HAP-1 (cell line): Measurements from ENCODE around the gene INPP4B.

Experiments used
- DNase-seq, 2 experiments: peaks; one replicate each; pipeline ENCODE4 v3.0.0-alpha.2; 2016 to 2020; ENCODE audit warnings: low spot score in 2 of 2
- H3K27me3 ChIP-seq: fragments of 250-450 bp; sonication (Bioruptor Pico); 2 replicates; pipeline ENCODE4 v1.5.1; 2020; ENCODE audit warnings: low read depth, mild to moderate bottlenecking, moderate library complexity
- H3K36me3 ChIP-seq: fragments of 250-450 bp; sonication (Bioruptor Pico); replicated peaks from 2 replicates; pipeline ENCODE4 v1.5.1; 2020; ENCODE audit warnings: mild to moderate bottlenecking
- H3K4me1 ChIP-seq: fragments of 250-450 bp; sonication (Bioruptor Pico); 2 replicates; pipeline ENCODE4 v1.5.1; 2020; ENCODE audit warnings: mild to moderate bottlenecking
- H3K4me3 ChIP-seq: fragments of 250-450 bp; sonication (Bioruptor Pico); 2 replicates; pipeline ENCODE4 v1.5.1; 2020; ENCODE audit warnings: mild to moderate bottlenecking, moderate library complexity
- H3K9me3 ChIP-seq: fragments of 250-450 bp; sonication (Bioruptor Pico); 2 replicates; pipeline ENCODE4 v1.5.1; 2020; ENCODE audit warnings: mild to moderate bottlenecking, moderate library complexity
- in situ Hi-C: fragments of 300-500 bp; cut with MboI; formaldehyde crosslinking; loops from 3 replicates; pipeline ENCODE4 v1.14.3; 2020; ENCODE audit warnings: low sequenced_read_pairs, inconsistent platforms, mixed read lengths

The INPP4B gene

GRCh38 chr4:142595222-142595871, 250.8 kb downstream of the INPP4B start:
- no peaks in the 10 kb centered on the region for H3K9me3 ChIP-seq
- no peaks in the 10 kb centered on the region for H3K36me3 ChIP-seq
- in situ Hi-C loops: no loop called here
- DNase-seq: no peak
- H3K4me1 ChIP-seq: no peaks in the 10 kb centered on the region
- H3K27me3 ChIP-seq: no peaks in the 10 kb centered on the region
- H3K4me3 ChIP-seq: no peak overlapping the region

- no peaks in the 10 kb centered on the region for H3K36me3 ChIP-seq
- no peak for DNase-seq
- H3K9me3 ChIP-seq: no peaks in the 10 kb centered on the region
- in situ Hi-C loops: no loop called here
- no peaks in the 10 kb centered on the region for H3K4me1 ChIP-seq
- H3K4me3 ChIP-seq: no peak overlapping the region
- H3K27me3 ChIP-seq: no peaks in the 10 kb centered on the region
Observed at GRCh38 chr4:142585411-142585810, 260.7 kb downstream of the INPP4B start.

- no peak overlapping the region for H3K4me3 ChIP-seq
- no peaks in the 10 kb centered on the region for H3K4me1 ChIP-seq
- in situ Hi-C loops: no loop called here
Observed at GRCh38 chr4:142583708-142584107, 262.4 kb downstream of the INPP4B start.

GRCh38 chr4:142582340-142582739, 263.8 kb downstream of the INPP4B start:
- Histone ChIP-seq H3K4me3 (no peak overlapping the region), H3K4me1 (no peaks in the 10 kb centered on the region), H3K36me3 (no peaks in the 10 kb centered on the region), H3K27me3 (no peaks in the 10 kb centered on the region), H3K9me3 (no peaks in the 10 kb centered on the region)
- in situ Hi-C loops: no loop called here
- DNase-seq: no peak

More at GRCh38 chr4:142583708-142584107, 262.4 kb downstream of the INPP4B start:
- no peaks in the 10 kb centered on the region for H3K9me3 ChIP-seq
- no peaks in the 10 kb centered on the region for H3K27me3 ChIP-seq
- no peak for DNase-seq
- H3K36me3 ChIP-seq: no peaks in the 10 kb centered on the region

GRCh38 chr4:142581881-142582280, 264.2 kb downstream of the INPP4B start:
- Histone ChIP-seq H3K4me1 (no peaks in the 10 kb centered on the region), H3K9me3 (no peaks in the 10 kb centered on the region), H3K36me3 (no peaks in the 10 kb centered on the region), H3K4me3 (no peak overlapping the region), H3K27me3 (no peaks in the 10 kb centered on the region)
- in situ Hi-C loops: no loop called here
- DNase-seq: no peak

- peak in 1 of 2 experiments; percentile 19 for DNase-seq
- no peaks in the 10 kb centered on the region for H3K27me3 ChIP-seq
- in situ Hi-C loops: no loop called here
Observed at GRCh38 chr4:142579443-142579842, 266.7 kb downstream of the INPP4B start.

GRCh38 chr4:142574306-142574705, 271.8 kb downstream of the INPP4B start:
- H3K9me3 ChIP-seq: no peaks in the 10 kb centered on the region
- in situ Hi-C loops: no loop called here
- H3K4me1 ChIP-seq: no peaks in the 10 kb centered on the region
- H3K27me3 ChIP-seq: no peaks in the 10 kb centered on the region
- no peaks in the 10 kb centered on the region for H3K36me3 ChIP-seq
- no peak for DNase-seq
- H3K4me3 ChIP-seq: no peak overlapping the region

More at GRCh38 chr4:142579443-142579842, 266.7 kb downstream of the INPP4B start:
- no peaks in the 10 kb centered on the region for H3K9me3 ChIP-seq
- no peak overlapping the region for H3K4me3 ChIP-seq
- no peaks in the 10 kb centered on the region for H3K36me3 ChIP-seq
- no peaks in the 10 kb centered on the region for H3K4me1 ChIP-seq

- Histone ChIP-seq H3K9me3 (no peaks in the 10 kb centered on the region), H3K4me1 (no peaks in the 10 kb centered on the region), H3K27me3 (no peaks in the 10 kb centered on the region), H3K4me3 (no peak overlapping the region), H3K36me3 (no peaks in the 10 kb centered on the region)
- no peak for DNase-seq
- in situ Hi-C loops: no loop called here
Observed at GRCh38 chr4:142572071-142572470, 274.0 kb downstream of the INPP4B start.

GRCh38 chr4:142567620-142568451, 278.3 kb downstream of the INPP4B start:
- Histone ChIP-seq H3K4me1 (no peaks in the 10 kb centered on the region), H3K36me3 (no peaks in the 10 kb centered on the region), H3K4me3 (no peak overlapping the region), H3K27me3 (no peaks in the 10 kb centered on the region), H3K9me3 (no peaks in the 10 kb centered on the region)
- DNase-seq: no peak
- in situ Hi-C loops: no loop called here

GRCh38 chr4:142567199-142567598, 278.9 kb downstream of the INPP4B start:
- in situ Hi-C loops: no loop called here
- H3K36me3 ChIP-seq: no peaks in the 10 kb centered on the region
- H3K4me3 ChIP-seq: no peak overlapping the region
- no peaks in the 10 kb centered on the region for H3K9me3 ChIP-seq
- H3K4me1 ChIP-seq: no peaks in the 10 kb centered on the region
- no peak for DNase-seq
- no peaks in the 10 kb centered on the region for H3K27me3 ChIP-seq

- H3K4me1 ChIP-seq: no peaks in the 10 kb centered on the region
- no peaks in the 10 kb centered on the region for H3K27me3 ChIP-seq
- no peaks in the 10 kb centered on the region for H3K36me3 ChIP-seq
- no peak for DNase-seq
- H3K9me3 ChIP-seq: no peaks in the 10 kb centered on the region
- H3K4me3 ChIP-seq: no peak overlapping the region
- in situ Hi-C loops: no loop called here
Observed at GRCh38 chr4:142566777-142567176, 279.3 kb downstream of the INPP4B start.

- Histone ChIP-seq H3K4me1 (no peaks in the 10 kb centered on the region), H3K4me3 (no peak overlapping the region), H3K36me3 (no peaks in the 10 kb centered on the region), H3K27me3 (no peaks in the 10 kb centered on the region), H3K9me3 (no peaks in the 10 kb centered on the region)
- no peak for DNase-seq
- in situ Hi-C loops: no loop called here
Observed at GRCh38 chr4:142566243-142566642, 279.9 kb downstream of the INPP4B start.

GRCh38 chr4:142565771-142566170, 280.3 kb downstream of the INPP4B start:
- Histone ChIP-seq H3K4me1 (no peaks in the 10 kb centered on the region), H3K4me3 (no peak overlapping the region), H3K27me3 (no peaks in the 10 kb centered on the region), H3K36me3 (no peaks in the 10 kb centered on the region), H3K9me3 (no peaks in the 10 kb centered on the region)
- in situ Hi-C loops: no loop called here
- no peak for DNase-seq

- Histone ChIP-seq H3K9me3 (no peaks in the 10 kb centered on the region), H3K36me3 (no peaks in the 10 kb centered on the region), H3K4me1 (no peaks in the 10 kb centered on the region), H3K4me3 (no peak overlapping the region), H3K27me3 (no peaks in the 10 kb centered on the region)
- no peak for DNase-seq
- in situ Hi-C loops: no loop called here
Observed at GRCh38 chr4:142563682-142564291, 282.3 kb downstream of the INPP4B start.
